22Rv1 (cell line): ENCODE measurements around the gene ANK3.

ENCODE experiments used
- ZFX ChIP-seq: fragments of 450-650 bp; IDR thresholded peaks from 2 replicates; pipeline ENCODE4 v1.6.1; 2017; ENCODE audit warnings: antibody characterized with exemption, borderline replicate concordance
- TF ChIP-seq, protein P1 (sequence below): fragments of 450-650 bp; IDR thresholded peaks from 2 replicates; pipeline ENCODE4 v1.5.1; 2017; ENCODE audit warnings: mild to moderate bottlenecking

GRCh38 chr10:60176925-60177324 is 212.8 kb downstream of the ANK3 start:
- TF ChIP-seq, protein P1, sequence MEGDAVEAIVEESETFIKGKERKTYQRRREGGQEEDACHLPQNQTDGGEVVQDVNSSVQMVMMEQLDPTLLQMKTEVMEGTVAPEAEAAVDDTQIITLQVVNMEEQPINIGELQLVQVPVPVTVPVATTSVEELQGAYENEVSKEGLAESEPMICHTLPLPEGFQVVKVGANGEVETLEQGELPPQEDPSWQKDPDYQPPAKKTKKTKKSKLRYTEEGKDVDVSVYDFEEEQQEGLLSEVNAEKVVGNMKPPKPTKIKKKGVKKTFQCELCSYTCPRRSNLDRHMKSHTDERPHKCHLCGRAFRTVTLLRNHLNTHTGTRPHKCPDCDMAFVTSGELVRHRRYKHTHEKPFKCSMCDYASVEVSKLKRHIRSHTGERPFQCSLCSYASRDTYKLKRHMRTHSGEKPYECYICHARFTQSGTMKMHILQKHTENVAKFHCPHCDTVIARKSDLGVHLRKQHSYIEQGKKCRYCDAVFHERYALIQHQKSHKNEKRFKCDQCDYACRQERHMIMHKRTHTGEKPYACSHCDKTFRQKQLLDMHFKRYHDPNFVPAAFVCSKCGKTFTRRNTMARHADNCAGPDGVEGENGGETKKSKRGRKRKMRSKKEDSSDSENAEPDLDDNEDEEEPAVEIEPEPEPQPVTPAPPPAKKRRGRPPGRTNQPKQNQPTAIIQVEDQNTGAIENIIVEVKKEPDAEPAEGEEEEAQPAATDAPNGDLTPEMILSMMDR: no peak
- no peak for TF ChIP-seq ZFX
